Central memory CD4-positive, alpha-beta T cell (primary cell): ENCODE measurements around the gene COL1A2.

Experiments
- DNase-seq: peaks from one replicate; pipeline ENCODE4 v3.0.0; 2022

The COL1A2 gene

DNA sequence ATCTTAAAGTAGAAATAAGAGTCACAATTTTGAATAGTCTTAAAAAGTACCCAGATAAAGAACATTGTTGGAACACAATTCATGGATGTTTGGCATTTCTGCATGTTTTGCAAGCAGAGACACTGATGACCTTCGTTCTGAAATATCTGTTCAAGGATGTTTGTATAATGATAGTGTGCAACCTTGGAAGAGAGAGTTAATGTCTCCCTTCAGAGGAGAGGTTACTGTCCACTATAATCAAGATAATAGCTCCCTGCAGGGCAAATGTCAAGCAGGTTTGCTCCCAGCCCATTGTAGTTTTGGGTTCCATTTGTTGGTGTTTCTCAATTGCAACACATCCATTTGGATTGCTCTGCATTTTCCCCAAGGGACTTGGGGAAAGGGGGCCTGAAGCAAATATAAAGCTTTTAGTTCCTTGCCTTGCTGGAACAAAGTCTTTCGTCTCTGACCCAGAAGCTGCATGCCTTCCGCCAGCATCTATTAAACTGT, 45.2 kb downstream of the COL1A2 start:
- DNase-seq = no peak

DNA sequence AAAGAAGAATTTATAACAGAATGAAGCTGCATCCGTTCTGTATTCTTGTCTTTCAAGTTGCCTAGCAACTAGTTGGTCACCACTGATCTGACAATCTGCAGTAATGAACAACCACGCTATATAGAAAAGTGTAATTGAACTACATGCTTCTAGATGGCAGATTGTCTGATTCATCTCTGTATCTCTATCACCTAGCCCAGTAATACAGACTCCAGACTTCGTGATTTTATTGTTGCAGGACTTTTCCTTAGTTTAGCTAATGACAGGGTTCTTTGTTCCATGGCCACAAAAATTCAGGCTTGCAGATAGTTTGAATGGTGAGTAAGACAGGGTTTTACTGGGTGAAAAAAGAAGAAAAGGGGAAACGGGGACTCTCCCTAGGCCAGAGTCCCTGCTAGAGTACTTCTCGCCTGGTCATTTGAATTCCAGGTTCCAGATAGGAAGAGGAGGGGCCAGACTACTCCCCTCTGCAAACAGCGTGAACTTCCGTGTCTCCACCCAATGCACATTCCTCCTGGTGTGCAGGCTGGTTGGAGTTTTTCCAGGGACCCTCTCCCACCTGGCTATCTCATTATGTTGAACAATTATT, 45.9 kb downstream of the COL1A2 start:
- DNase-seq = no peak

DNA sequence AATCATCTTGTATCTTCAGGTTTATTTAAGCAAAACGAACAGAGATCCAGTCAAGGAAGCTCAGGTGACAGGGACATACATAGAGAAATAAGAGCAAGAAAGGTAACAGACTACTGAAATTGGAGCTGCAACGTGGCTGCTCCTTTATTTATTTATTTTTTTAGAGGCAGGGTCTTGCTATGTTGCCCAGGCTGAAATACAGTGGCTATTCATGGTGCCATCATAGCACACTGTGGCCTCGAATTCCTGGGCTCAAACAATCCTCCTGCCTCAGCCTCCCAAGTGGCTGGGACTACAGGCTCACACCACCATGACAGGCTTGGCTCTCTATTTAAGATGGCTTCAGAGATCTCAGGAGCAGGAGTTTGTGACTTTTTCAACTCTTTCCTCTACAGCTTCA, 46.4 kb downstream of the COL1A2 start:
- DNase-seq = no peak

DNA sequence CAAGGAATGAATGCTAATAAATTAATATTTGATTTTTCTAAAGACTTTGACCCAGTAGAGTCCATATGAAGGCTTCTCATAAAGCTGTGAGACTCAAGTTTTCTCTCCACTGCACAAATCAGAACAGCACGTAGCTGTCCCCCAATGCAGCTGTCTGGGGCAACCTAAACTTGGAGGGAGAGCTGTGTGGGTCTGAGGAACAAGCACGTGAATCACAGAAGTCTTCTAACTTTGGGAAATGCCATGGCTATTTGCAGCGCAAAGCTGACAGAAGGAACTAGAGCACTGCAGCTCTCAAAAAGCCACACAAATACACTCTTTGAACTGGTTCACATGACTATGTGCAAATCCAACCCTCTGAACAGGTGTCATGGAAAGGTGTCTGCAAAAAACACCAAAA, 47.9 kb downstream of the COL1A2 start:
- no peak for DNase-seq

DNA sequence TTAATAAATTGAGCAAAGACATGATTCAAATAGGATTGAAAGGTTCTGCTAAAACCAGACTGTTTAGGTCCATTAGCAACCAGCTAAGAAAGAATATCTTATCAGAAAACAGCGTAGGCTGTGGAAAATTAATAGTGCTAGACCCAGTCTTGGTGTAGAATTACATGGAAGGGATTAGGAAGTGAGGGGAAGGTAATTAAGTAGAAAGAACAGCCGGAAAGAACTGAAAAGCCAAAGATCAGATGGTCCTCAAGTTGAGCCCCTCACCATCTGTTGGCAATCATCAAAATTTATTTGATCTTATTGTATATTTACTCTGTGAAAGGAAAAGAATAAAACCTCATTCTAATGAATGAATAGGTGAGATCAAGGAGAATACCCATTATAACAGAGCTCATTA, 50.1 kb downstream of the COL1A2 start:
- no peak for DNase-seq

DNA sequence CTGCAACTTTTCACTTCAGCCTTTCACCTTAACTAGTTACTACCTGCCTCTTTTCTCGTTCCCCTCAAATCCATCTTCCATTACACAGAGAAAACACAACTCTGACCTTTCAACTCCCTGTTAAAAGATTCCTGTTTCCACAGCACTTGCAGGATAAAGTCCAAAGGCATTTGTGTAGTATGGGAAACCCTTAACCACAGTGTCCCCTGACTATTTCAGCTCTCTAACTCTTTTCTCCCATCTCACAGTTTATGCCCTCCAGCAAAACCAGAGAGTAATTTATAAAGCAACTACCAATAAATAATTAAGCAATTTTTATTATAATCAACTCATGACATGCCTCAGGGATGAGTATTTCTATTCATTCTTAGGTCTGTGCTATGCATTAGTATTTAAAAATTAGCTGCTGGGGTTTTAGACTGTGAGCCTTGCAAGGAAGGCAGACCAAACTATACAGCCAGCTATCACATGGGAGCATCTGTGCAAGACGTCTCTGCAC, 51.0 kb downstream of the COL1A2 start:
- DNase-seq = no peak

DNA sequence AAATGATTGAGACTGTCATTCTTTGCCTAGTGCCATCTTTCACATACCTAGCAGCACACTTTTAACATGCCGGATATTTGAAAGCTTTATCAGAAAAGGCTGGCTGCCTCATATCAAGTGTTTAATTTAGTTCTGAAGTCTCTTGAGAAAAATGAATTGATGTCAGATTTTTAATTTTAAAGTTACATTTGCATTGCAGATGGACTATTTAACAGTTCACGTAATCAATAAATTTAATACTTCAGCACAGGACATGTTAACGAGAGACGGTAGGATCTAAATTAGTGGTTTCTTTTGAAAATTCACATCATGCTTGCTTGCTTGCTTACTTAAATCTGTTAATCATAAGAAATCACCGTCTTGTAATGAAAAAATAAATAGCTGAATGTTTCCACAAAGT, 51.6 kb downstream of the COL1A2 start:
- no peak for DNase-seq

DNA sequence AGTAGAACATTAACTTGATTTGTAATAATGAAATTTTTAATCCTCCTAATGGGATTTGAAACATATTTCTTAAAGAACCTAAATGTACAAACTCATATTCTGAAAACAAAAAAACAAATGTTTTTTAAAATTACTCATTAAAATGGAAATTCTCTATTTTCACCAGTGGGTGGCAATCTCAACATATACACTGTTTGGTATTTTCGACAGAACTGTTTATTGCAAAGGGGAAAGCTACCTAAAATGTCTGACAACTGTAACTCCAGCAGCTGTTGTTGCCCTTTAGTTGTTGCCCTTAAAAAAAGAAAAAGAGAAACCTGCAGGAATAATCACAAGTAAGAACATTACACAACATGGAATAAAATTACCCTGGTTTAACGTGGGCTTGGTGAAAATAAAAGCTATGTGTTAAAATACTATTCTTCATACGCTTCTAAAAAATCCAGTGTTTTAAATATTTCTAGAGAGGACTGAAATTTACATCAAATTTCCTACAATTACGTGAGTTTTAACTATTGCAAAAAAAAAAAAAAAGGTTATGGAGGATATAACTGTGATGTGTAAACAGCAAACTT, 54.5 kb downstream of the COL1A2 start:
- DNase-seq = peak; percentile 8

DNA sequence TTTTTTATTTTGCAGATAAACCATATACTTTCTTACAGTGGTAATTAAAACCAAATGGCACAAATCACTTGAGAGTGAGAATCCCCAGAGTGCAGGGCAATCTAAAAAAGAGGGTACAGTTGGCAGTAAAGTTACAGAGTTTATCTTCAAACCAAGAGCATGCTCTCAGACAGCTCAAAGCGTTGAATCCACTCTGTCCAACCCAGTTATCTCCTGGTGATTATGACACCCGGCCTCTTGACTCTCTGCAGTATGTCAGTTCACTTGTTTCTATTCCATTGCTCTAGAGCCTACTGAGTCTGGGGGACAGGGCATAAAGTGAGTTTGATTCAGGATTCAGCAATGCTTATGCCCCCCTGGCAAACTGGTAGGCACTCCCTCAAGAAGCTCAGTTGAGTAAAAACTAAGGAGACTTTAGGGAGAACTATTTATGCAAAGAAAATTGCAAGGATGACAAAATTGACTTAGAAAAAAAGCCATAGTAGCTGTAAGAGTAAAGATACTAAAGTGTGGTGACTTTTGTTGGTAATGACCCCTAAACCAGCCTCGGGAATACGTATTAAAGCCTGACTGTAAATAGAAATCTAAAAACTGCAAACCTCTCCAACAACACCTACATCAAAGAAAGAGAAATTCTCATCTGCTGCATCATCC, 55.5 kb downstream of the COL1A2 start:
- DNase-seq = no peak

DNA sequence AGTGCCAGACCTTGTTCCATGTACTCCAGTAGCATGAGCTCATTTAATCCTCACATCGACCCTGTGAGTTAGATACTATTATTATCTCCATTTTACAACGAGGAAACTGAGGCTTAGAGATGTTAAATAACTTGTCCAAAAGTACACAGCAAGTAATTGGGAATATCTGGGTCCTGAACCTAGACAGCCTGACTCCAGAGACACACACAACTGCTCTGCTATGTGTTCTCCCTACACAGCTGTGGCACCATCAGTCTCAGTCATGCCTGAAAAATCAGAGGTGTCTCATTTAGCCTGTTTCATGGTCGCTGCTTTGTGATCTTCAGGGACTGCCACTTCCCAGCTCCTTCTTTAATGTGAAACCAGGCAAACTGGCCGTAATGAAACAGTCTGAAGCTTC, 56.5 kb downstream of the COL1A2 start:
- no peak for DNase-seq

DNA sequence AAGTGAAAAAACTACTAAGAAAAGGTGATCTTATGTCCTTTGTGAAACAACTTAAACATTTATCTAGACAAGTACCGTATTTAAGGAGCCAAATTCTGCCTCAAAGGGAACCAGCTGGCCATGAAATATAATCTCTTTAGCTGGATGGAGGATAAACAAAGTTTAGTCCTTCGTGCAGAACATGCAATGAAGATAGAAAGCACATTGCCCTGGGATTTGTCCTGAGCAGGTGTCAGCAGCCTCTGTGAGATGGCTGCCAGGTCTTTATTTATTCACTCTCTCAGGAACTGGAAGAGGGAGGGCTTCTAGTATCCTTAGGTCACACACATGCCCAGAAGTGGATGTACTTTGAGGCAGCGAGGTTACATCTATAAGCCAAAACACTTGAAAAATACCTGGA, 57.5 kb downstream of the COL1A2 start:
- DNase-seq = no peak

DNA sequence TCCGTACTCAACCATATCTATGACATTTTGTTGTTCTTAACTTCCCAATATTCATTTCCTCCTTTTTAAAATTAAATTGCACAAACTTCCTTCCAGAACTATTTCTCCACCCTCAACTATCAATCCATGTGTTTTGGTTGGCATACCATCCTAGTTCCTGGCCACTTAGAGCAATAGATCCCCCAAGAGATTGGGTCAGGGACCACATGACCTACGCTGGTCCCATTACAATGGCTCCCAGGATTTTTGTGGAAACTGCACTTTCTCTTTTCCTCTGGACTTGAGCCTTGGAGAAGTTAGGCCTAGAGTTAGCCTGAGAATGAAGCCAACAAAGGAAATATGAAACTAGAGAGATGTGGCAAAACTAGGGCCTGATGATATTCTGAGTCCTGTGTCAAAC, 59.2 kb downstream of the COL1A2 start:
- DNase-seq = no peak

DNA sequence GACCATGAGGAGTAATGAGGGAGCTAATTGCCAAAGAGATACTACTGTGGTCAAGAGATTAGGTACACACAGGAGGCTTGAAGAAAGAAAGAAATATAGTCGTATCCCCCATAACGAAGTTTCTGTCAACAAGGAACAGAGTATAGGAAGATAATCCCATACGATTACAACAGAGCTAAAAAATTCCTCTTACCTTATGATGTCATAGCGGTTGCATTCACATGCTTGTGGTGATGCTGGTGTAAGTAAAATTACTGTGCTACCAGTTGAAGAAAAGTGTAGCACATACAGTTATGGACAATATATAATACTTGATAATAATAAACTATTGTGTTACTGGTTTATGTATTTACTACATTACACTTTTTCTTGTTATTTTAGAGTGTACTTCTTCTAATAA, 63.3 kb downstream of the COL1A2 start:
- no peak for DNase-seq

DNA sequence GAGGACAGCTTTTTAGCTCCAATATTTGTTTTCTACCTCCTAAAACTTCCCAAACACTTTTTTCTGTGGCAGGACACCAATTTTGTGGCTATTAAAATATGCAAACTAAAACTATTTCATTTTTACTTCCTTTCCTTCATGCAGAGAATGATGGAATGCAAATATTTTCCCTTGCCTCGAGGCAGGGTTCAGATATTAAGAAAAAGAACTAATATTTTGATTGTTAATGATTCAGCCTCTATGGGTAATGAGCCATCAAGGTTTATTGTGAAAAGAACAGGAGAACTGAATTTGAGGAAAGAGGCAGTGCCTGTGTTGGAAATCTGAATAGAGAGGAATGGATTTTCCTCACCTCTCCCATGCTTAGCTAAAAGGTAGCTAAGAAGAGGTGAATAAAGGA, 71.8 kb downstream of the COL1A2 start:
- no peak for DNase-seq

DNA sequence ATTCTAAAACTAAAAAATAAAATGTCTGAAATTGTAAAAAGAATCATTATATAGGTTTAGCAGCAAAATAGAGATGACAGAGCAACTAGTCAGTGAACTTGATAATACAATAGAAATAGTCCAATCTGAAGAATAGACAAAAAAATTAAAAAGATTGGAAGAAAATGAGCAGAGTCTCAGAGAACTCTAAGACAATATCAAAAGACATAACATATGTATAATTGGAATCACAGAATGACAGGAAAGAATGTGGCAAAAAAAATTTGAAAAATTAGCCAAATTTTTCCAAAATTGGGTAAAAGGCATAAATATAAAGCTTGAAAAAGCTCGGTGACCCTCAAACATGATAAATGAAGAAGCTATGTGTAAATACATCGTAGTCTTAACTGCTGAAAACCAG, 76.9 kb downstream of the COL1A2 start:
- DNase-seq = no peak

DNA sequence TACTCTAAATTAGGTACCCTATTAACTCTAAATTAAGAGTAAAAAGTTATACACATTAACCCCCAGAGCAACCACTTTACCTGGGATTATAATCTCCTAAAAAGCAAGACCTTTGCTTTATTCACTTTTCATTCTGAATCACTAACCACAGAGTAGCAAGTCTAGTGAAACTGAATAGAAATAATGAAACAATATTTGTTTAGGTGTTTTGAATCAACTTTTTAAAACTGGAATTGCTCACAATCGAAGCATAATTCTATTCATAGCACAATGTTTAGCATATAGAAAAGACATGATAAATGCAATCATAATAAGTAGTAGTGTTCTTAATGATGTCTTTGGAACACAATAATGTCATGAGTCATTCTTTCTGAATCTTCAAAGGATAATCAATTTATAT, 77.9 kb downstream of the COL1A2 start:
- no peak for DNase-seq

DNA sequence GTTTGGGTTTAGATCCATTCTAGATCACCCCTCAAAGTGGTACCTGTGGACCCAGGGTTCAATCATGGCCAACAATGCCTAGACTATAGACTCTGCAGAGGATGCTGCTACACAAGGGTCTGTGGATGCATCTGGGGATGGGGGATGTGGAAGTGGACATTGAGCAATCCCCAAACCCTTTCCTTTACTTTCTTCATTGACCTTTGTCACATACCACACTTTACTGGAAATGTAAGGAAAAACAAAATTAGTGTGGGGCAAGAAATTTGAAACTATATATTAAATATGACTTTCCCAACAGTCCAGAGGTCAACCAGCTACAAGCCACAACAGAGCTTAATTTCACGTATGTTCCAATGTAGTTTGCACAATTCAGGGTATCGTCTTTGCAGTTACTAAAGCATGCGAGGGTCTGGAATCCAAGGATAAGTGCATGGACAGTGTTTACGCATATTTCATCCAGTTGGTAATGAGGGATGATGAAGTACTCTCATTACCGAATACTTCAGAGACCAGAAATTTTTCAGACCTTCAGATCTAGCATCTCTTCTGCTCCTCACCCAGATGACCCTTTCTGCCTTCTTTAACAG, 81.7 kb downstream of the COL1A2 start:
- DNase-seq = no peak

DNA sequence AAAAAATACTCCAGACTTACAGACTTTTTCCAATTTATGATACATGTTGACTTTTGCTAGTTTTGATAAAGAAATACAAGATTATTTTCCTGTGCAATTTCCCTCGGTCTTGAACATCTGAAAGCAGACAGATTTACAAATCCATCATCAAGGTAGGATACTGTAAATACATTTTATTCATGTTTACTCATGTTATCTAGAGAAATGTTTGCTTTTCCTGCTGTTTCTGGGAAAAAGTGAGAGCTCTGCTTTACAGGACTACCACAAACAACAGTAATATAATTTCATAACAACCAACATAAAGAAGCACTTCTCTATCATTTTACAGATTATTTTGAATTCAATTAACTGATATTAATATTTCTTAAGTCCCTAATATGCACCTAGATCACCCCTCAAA, 83.2 kb downstream of the COL1A2 start:
- DNase-seq = no peak

DNA sequence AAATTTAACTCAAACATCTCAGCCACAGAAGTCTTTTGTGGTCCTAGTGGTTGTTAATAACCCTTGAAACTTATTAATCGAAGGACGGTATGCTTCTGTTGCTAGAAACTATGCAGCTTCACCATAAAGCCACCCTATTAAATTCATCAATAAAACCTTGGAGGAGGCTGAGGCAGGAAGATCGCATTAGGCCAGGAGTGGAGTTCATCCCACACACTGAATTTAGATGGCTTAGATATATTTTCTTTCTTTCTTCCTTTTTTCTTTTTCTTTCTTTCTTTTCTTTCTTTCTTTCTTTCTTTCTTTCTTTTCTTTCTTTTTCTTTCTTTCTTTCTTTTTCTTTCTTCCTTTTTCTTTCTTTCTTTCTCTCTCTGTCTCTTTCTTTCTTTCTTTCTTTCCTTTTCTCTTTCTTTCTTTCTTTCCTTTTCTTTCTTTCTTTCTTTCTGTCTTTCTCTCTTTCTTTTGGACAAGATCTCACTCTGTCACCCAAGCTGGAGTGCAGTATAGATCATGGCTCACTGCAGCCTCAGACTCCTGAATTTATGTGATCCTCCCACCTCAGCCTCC, 84.0 kb downstream of the COL1A2 start:
- DNase-seq = no peak
